Lung (tissue), 12 donors: ENCODE measurements around the gene THBS4. TPM values are rescaled to one million over a fixed set of nuclear protein-coding genes. Genes with fewer than 3 reads are reported as not detected.

Experiments used
- ATAC-seq: fragments of 200-7000 bp; cut with Tn5 transposase; one replicate; pipeline ENCODE4 v1.9.1; 2020; ENCODE audit warnings: moderate number of reproducible peaks; ENCODE audit not compliant: insufficient read depth, low FRiP score
- DNase-seq, 3 donors: peaks; one replicate each; pipeline ENCODE4 v3.0.0-alpha.2; 2013 to 2017
- H3K27ac ChIP-seq, 2 donors: one replicate each; pipeline ENCODE4 v1.5.1; 2013; ENCODE audit warnings: mild to moderate bottlenecking in 2 of 2, moderate library complexity in 2 of 2, control low read depth in 1 of 2, inconsistent platforms in 1 of 2, low read depth in 1 of 2, low read length in 1 of 2
- H3K27me3 ChIP-seq, 3 donors: one replicate each; pipeline ENCODE4 v1.5.1; 2013; ENCODE audit warnings: low read length in 2 of 3; ENCODE audit not compliant: control insufficient read depth in 3 of 3, insufficient read depth in 3 of 3
- H3K36me3 ChIP-seq, 4 donors: one replicate each; pipeline ENCODE4 v1.5.1; 2013; ENCODE audit warnings: low read length in 4 of 4, mild to moderate bottlenecking in 1 of 4, moderate library complexity in 1 of 4; ENCODE audit not compliant: control insufficient read depth in 4 of 4, insufficient read depth in 4 of 4
- H3K4me1 ChIP-seq, 5 donors: one replicate each; pipeline ENCODE4 v1.5.1; 2013; ENCODE audit warnings: low read length in 5 of 5, mild to moderate bottlenecking in 2 of 5, moderate library complexity in 1 of 5; ENCODE audit not compliant: control insufficient read depth in 5 of 5, insufficient read depth in 5 of 5
- H3K4me3 ChIP-seq: one replicate; pipeline ENCODE4 v1.5.1; 2013; ENCODE audit warnings: mild to moderate bottlenecking, control low read depth, moderate library complexity
- H3K9ac ChIP-seq, 2 donors: one replicate each; pipeline ENCODE4 v1.5.1; 2013; ENCODE audit warnings: low read length in 2 of 2, control low read depth in 1 of 2; ENCODE audit not compliant: insufficient read depth in 1 of 2
- H3K9me3 ChIP-seq, 4 donors: one replicate each; pipeline ENCODE4 v1.5.1; 2013; ENCODE audit warnings: low read length in 3 of 4, mild to moderate bottlenecking in 1 of 4, moderate library complexity in 1 of 4; ENCODE audit not compliant: control insufficient read depth in 4 of 4, insufficient read depth in 3 of 4
- WGBS, 2 donors: extraction: QIAGEN DNeasy Blood & Tissue Kit; methylation state at CpG; one replicate each; pipeline ENCODE4 v1.1.7; 2013; 5-methylcytosine and 5-hydroxymethylcytosine counted together
- polyA plus RNA-seq, 2 donors: library from polyadenylated mRNA; stranded (reverse); fragments of 200-250 nt; gene quantifications; one replicate each; pipeline ENCODE4 v1.2.1, GENCODE V29; 2013
- total RNA-seq, 2 donors: library from RNA; depleted of rRNA in 1 of 2; stranded (reverse); fragments of >200 nt in 1 of 2; gene quantifications; one replicate each; pipeline ENCODE4 v1.2.1, GENCODE V29; 2014 to 2021
- TF ChIP-seq, protein P1 (sequence below): IDR thresholded peaks from 2 replicates; pipeline ENCODE4 v1.5.1; 2012; ENCODE audit warnings: mild to moderate bottlenecking; ENCODE audit errors: control extremely low read depth, extremely low read depth
- donor health status: control.
- donor health status: control.
- donor health status: Bipolar disorder and iron deficiency.
- donor health status: healthy.
- donor health status: DM: yes; HTN: yes; CAD: no.

Gene THBS4
- total and polyA plus RNA-seq, 4 donors = 0.69 to 4.2 (median 1.3) TPM

DNA sequence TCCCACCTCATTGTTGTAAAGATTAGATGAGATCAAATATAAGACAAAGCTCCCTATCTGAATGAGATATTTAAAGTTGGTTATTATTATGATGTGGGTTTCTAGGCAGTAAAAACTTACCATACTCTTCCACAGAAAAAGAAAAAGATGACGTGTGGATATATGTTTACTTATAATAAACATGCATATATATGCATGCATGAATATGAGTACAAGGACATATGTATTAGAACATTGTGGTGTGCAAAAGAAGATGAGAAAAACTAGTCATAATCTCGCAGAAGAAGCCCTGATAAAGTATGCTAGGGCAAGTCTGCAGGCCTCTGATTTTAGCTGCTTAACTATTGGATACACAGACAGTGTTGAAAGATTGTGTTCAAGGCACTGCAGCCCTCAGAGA, 10.1 kb upstream of the THBS4 start:
- no peak for ATAC-seq
- Histone ChIP-seq H3K9ac (no peak overlapping the region), H3K4me3 (no peak overlapping the region), H3K4me1 (no peaks in the 10 kb centered on the region), H3K9me3 (no peaks in the 10 kb centered on the region), H3K27ac (no peak overlapping the region), H3K36me3 (no peaks in the 10 kb centered on the region), H3K27me3 (no peaks in the 10 kb centered on the region)
- DNase-seq = no peak
- TF ChIP-seq, protein P1, sequence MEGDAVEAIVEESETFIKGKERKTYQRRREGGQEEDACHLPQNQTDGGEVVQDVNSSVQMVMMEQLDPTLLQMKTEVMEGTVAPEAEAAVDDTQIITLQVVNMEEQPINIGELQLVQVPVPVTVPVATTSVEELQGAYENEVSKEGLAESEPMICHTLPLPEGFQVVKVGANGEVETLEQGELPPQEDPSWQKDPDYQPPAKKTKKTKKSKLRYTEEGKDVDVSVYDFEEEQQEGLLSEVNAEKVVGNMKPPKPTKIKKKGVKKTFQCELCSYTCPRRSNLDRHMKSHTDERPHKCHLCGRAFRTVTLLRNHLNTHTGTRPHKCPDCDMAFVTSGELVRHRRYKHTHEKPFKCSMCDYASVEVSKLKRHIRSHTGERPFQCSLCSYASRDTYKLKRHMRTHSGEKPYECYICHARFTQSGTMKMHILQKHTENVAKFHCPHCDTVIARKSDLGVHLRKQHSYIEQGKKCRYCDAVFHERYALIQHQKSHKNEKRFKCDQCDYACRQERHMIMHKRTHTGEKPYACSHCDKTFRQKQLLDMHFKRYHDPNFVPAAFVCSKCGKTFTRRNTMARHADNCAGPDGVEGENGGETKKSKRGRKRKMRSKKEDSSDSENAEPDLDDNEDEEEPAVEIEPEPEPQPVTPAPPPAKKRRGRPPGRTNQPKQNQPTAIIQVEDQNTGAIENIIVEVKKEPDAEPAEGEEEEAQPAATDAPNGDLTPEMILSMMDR = no peak
- 82 to 93% methylated on average over 2 of the region's 2 CpGs for WGBS, 2 donors

DNA sequence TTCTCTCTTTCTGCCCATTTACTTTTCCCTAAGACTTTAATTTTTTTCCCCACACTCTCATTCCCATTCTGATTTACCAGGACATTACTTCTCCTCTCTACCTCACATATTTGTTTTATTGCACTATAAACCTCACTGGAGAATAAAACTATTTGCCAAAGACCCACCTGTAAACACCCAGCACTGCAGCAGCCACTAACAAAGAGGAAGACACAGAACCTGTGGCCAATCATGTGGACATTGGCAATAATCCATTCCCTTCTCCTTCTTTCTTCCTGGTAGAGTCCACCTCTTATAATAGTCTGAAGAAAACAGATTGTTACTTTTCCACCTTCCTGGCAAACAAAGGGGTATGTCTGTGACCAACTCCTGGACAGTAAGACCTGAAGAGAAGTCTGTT, 8.3 kb upstream of the THBS4 start:
- Histone ChIP-seq H3K9ac (no peak overlapping the region), H3K36me3 (no peaks in the 10 kb centered on the region), H3K4me3 (no peak overlapping the region), H3K4me1 (no peaks in the 10 kb centered on the region), H3K27me3 (no peaks in the 10 kb centered on the region), H3K27ac (no peak overlapping the region), H3K9me3 (peaks cover 0 to 2% (median 0%) of the 10 kb centered on the region in 4 donors)
- DNase-seq (no peak), ATAC-seq (no peak)
- TF ChIP-seq, protein P1 = no peak

DNA sequence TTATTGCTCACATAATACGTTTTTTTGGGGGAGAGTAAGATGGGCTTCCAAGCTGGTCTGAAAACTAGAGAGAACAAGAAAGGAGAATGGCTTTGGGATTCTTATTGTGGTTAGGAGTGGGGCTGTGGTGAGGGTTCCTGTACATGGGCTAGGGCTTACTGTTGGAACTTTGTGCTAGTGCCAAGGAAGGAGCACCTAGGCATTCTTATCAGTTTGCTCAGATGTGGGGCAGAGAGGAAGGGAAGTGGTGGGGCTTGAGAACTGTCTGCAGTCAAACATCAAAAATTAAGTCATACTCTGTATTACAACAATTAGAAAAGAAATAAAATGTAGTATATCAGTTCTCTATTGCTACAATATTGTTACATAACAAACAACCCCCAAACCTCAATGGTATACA, 4.0 kb upstream of the THBS4 start:
- TF ChIP-seq, protein P1 = no peak
- Histone ChIP-seq H3K4me1 (peaks cover 0 to 4% (median 0%) of the 10 kb centered on the region in 5 donors), H3K27ac (no peak overlapping the region), H3K9ac (no peak overlapping the region), H3K9me3 (peaks cover 0 to 2% (median 0%) of the 10 kb centered on the region in 4 donors), H3K4me3 (no peak overlapping the region), H3K36me3 (no peaks in the 10 kb centered on the region), H3K27me3 (peaks cover 2 to 37% (median 35%) of the 10 kb centered on the region in 3 donors)
- ATAC-seq (no peak), DNase-seq (no peak)
- WGBS, 2 donors = 38 to 60% methylated on average over 1 of the region's 1 CpG

DNA sequence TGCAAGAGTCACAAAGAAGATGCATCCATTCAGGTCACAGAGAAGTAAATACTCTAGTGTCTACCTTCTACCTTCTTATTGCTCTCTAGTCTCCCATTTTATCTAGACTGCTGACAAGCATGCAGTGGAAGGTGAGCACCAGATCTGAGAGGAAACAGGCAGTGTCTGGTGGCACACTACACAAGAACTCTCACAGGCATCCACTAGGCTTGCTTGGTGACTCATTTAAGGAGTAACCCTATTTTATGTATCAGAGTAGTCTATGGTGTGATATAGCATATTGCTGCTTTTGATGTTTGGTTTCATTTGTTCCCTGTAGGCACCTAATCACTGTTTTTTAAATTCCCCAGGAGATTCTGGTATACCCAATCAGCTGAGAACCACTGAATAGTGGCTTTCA, 1.6 kb upstream of the THBS4 start:
- no peak for ATAC-seq
- H3K27me3 ChIP-seq = peaks cover 2 to 56% (median 53%) of the 10 kb centered on the region in 3 donors

More for the DNA sequence above, 1.6 kb upstream of the THBS4 start:
- DNase-seq = no peak
- peaks cover 0 to 4% (median 0%) of the 10 kb centered on the region in 5 donors for H3K4me1 ChIP-seq
- H3K9ac ChIP-seq = no peak overlapping the region
- no peaks in the 10 kb centered on the region for H3K36me3 ChIP-seq
- peaks cover 0 to 2% (median 0%) of the 10 kb centered on the region in 4 donors for H3K9me3 ChIP-seq
- no peak overlapping the region for H3K4me3 ChIP-seq
- TF ChIP-seq, protein P1 = no peak
- H3K27ac ChIP-seq = no peak overlapping the region
